HG03378 (cell line): ENCODE measurements around the gene PTPRM.

Source experiments
- ATAC-seq: cut with Tn5 transposase; IDR thresholded peaks from one replicate; pipeline ENCODE4 v1.9.1; 2021; ENCODE audit warnings: mild to moderate bottlenecking, moderate library complexity; ENCODE audit not compliant: unreplicated experiment

PTPRM gene

GRCh38 chr18:7598167-7599047 lies 31.3 kb downstream of the PTPRM start:
- no peak for ATAC-seq

GRCh38 chr18:7600036-7600435 lies 32.9 kb downstream of the PTPRM start:
- ATAC-seq, result no peak

- no peak for ATAC-seq
These were observed 33.6 kb downstream of the PTPRM start for GRCh38 chr18:7600528-7601245.

GRCh38 chr18:7601246-7601615 lies 34.1 kb downstream of the PTPRM start:
- ATAC-seq, result no peak

DNA sequence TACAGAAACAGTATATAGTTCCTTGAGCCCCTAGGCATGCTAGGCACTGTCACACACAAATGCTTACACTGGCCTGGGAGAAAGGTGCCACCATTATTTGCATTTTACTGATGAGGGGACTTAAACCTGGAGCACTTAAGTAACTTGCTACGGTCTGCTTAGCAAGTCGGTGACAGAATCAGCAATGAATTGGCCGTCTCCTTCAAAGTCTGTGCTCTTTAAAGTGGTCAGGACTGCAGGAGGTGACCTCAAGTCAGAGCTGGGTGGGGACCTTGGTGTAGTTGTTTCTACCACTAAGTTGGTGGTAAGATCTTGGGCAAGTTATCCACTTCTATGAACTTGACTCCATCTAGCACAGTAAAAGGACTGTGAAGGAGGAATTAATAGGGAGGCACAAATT lies 34.8 kb downstream of the PTPRM start:
- ATAC-seq, result no peak

- no peak for ATAC-seq
These were observed 36.3 kb downstream of the PTPRM start for GRCh38 chr18:7603259-7604000.

GRCh38 chr18:7604361-7604760 lies 37.2 kb downstream of the PTPRM start:
- no peak for ATAC-seq

DNA sequence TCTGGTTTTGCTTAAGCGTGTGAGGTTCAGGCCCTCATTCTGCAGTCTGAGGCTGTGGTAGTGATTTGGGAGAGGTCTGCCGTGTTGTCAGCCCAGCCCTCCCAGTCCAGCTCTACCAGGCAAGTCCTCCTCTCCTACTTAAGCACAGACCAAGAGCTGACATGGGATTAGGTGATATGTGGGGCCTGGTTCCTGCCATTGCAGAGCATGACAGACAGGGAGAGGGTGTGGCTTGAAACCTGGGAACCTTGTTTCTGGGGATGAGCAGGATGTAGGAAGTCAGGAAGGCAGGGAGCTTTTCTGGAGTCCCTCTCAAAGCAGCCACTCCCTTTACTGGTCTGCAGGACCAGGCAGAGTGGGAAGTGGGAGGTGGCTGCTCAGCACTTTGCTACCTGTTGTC lies 38.6 kb downstream of the PTPRM start:
- ATAC-seq, result no peak

- ATAC-seq, result no peak
These were observed 40.5 kb downstream of the PTPRM start for GRCh38 chr18:7607540-7608173.

DNA sequence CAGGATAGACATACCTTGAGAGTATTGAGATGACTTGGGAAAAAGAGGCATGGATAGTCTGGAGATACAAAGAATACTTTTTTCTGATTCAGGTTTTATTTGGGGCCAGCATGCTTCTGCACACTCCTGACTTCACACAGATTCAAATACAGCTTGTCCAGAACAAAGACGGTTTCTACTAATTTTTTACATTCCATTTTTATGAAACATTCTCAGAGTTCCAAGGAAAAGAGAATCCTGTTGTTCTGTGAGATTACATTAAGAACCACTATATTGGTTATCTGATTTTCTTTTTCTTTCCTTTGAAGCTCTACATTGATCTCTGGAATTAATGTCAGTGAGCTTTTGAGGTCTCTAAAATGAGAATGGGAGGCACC lies 41.0 kb downstream of the PTPRM start:
- no peak for ATAC-seq

- no peak for ATAC-seq
These were observed 41.7 kb downstream of the PTPRM start for GRCh38 chr18:7608781-7609201.

- no peak for ATAC-seq
These were observed 42.5 kb downstream of the PTPRM start for GRCh38 chr18:7609617-7610016.

DNA sequence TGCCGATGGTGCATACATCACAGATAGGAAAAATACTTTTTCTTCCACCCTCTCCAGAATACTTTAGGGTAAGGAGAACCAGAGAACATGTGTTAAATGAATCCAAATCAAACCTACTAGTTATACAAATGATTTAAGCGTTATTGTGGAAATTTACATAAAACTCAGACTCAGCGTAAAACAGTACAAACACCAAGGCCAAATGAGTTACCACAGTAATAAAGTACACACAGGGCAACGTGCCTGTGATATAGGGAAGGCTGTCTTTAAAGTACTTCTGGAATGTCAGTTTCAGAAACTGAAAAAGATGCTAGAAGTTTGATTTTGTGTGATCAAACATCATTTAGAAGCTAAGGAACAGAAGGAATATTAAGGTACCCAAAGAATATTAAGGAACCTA lies 46.9 kb downstream of the PTPRM start:
- ATAC-seq, result no peak

DNA sequence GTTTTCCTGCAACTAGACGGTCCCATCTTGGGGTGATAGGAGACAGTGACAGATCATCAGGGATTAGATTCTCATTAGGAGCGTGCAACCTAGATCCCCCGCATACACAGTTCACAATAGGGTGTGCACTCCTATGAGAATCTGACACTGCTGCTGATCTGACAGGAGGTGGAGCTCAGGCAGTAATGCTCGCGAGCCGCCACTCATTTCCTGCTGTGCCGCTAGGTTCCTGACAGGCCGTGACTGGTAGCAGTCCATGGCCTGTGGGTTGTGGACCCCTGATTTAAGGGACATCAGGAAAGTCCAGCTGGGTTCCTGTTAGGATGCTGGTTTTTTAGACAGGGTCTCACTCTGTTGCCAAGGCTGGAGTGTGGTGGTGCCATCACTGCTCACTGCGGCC lies 48.7 kb downstream of the PTPRM start:
- no peak for ATAC-seq

DNA sequence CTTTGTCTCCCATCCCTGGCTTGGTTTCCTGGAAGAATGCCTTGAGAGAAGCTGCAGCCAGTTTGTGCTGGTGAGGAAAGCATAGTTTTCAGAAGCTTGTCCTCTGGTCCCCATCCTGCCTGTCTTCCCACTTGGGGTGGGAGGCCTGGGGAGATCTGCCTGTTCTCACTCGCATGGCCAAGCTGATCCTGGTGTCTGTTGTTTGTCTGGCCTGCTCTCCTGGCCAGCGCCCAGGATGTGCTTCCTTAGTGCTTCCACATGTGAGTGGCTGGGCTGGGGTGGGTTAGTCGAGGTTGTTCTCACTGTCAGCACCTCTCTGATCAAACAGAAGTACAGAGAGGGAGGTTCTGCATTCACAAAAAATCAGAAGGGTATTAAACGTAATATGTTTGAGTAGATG lies 49.5 kb downstream of the PTPRM start:
- ATAC-seq, result no peak

- no peak for ATAC-seq
These were observed 50.8 kb downstream of the PTPRM start for GRCh38 chr18:7617738-7618422.

- ATAC-seq, result no peak
These were observed 51.9 kb downstream of the PTPRM start for GRCh38 chr18:7618891-7619442.

GRCh38 chr18:7619676-7620075 lies 52.6 kb downstream of the PTPRM start:
- ATAC-seq, result no peak

- ATAC-seq, result no peak
These were observed 55.6 kb downstream of the PTPRM start for GRCh38 chr18:7622721-7623120.

DNA sequence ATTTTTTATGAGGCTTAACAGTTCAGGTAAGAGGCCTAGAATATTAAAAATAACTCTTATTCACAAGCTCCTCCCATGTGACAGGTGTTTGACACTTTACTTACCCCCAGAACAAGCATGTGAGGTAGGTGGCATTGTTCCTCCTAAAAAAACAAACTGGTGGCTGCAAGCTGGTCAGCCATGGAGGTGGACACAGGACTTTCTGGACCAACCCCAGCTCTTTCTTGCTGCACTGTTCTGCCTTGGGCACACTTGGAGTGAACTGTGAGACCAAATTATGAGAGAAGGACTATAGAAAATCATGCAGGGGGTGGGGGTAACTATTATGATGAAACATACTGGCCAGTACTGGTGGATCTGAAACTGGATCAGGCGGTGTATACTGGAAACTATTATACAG lies 56.6 kb downstream of the PTPRM start:
- no peak for ATAC-seq
